ENCODE results near the gene COX8A. TPM values are rescaled to one million over a fixed set of nuclear protein-coding genes. Genes with fewer than 3 reads are reported as not detected.

COX8A gene
- polyA plus RNA-seq, 1 experiment: 200 TPM

DNA sequence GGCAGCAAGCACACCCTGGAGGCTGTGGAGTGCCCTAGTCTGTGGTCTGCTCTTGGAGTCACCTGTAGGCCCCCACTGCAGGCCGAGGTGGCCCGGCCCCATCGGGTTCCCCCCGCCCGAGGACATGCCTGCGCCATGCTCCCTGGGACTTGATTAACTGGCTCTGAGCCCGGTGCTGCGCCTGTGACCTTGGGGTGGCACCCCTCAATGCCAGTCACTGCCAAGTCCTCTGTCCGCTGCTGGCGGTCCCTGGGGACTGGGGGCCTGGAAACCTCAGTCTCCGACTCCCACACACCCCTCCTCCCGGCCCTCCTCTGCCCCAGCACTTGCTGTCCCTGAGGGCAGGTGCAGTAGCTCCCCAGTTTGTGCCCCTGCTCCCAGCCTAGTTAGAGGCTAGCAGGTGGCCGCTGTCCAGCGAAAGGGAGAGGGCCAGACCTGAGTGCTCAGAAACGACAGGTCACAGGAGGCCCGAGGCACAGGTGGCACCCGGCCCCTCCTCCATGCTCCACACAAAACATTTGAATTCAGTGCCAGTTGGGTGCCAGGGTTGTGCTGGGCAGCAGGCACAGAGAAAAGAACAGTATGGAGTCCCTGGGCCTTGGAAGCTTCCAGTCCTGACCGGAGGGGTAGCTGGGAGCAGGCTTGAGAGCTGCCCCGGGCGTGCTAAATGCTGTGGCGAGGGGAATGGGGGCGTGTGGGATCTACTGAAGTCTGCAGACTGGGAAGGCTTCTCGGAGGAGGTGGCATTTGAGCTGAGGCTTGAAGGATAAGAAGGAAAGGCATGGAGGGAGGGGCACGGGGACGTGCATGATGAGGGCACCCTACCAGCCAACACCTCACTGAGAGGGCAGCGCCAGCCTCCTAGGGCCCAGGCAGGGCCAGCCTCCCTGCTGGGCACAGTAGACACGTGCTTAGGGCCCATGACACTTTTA lies 45.0 kb downstream of the COX8A start:
- ChIA-PET POLR2A (no interaction called here), CTCF (no interaction called here)
- TF ChIP-seq, protein P1, sequence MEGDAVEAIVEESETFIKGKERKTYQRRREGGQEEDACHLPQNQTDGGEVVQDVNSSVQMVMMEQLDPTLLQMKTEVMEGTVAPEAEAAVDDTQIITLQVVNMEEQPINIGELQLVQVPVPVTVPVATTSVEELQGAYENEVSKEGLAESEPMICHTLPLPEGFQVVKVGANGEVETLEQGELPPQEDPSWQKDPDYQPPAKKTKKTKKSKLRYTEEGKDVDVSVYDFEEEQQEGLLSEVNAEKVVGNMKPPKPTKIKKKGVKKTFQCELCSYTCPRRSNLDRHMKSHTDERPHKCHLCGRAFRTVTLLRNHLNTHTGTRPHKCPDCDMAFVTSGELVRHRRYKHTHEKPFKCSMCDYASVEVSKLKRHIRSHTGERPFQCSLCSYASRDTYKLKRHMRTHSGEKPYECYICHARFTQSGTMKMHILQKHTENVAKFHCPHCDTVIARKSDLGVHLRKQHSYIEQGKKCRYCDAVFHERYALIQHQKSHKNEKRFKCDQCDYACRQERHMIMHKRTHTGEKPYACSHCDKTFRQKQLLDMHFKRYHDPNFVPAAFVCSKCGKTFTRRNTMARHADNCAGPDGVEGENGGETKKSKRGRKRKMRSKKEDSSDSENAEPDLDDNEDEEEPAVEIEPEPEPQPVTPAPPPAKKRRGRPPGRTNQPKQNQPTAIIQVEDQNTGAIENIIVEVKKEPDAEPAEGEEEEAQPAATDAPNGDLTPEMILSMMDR (IDR thresholded peaks at IDR 0.05; ENCODE audit: low read depth, low read length): no peak
- H3K27ac ChIP-seq (ENCODE audit: low read depth, low read length): no peak overlapping the region
- H3K4me3 ChIP-seq (ENCODE audit: low read depth, low read length): no peak overlapping the region
- peaks cover 21% of the 10 kb centered on the region for H3K27me3 ChIP-seq (ENCODE audit: control insufficient read depth, insufficient read depth, low read length)
- H3K9me3 ChIP-seq (ENCODE audit: control insufficient read depth, insufficient read depth, low read length): no peaks in the 10 kb centered on the region; the same call in 1 of the 2 replicates
- DNase-seq (ENCODE audit: low read depth, low spot score): no peak

DNA sequence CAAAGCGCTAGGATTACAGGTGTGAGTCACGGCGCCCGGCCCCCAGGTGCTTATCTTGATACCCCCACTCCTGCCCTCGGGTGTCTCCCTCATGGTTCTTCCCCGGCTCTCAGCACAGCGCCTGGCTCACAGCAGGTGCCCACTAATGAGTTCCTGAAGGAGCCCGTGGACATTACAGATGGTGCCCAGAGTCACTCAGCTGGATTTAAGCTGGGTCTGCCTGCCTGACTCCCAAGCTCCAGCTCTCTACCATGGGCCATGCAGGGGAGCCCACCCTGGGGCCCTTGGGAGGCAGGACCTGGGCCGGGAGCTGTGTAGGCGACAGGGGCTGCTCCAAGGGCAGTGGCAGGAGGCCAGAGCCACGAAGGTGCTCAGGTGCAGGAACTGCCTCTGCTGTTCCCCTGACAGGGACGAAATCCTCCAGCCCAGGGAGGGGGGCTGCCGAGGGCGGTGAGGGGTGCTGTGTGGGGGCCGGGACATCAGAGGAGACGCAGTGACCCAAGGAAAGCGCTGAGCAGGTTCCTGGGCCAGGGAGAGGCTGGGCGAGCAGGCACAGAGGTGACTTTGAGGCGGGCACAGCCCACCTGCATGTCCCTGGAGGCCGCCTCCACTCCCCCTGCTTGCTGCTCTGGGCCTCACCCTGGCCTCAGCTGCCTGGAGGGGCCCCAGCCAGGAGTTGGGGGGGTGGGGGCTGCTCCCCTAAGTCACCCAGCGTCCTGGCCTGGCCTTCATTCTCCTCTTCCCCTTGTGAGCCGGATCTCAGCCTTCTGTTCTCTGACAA lies 46.7 kb downstream of the COX8A start:
- H3K9me3 ChIP-seq (ENCODE audit: control insufficient read depth, insufficient read depth, low read length): no peaks in the 10 kb centered on the region; the same call in 1 of the 2 replicates
- H3K27me3 ChIP-seq (ENCODE audit: control insufficient read depth, insufficient read depth, low read length): peaks cover 21% of the 10 kb centered on the region
- no peak overlapping the region for H3K4me3 ChIP-seq (ENCODE audit: low read depth, low read length)
- H3K27ac ChIP-seq (ENCODE audit: low read depth, low read length): no peak overlapping the region
- POLR2A ChIA-PET: no interaction called here
- TF ChIP-seq, protein P1 (IDR thresholded peaks at IDR 0.05; ENCODE audit: low read depth, low read length): no peak
- CTCF ChIA-PET: no interaction called here
- DNase-seq (ENCODE audit: low read depth, low spot score): no peak

DNA sequence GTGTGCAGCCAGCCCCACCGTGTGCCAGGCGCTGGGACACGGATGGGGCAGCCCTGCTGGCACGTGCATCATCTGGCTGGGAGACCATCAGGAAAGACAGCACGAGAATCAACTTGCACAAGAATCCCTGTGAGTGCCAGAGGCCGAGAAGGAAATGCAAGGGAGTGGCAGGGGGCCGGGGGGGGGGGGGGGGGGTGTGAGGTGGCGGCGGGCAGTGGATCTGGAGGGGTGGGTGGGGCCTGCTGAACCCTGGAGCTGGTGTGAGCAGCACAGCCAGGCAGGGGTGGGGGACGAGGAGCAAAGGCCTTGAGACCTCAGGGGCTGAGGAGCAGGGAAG lies 47.3 kb downstream of the COX8A start:
- TF ChIP-seq, protein P1 (IDR thresholded peaks at IDR 0.05; ENCODE audit: low read depth, low read length): no peak
- Histone ChIP-seq H3K4me3 (ENCODE audit: low read depth, low read length) (no peak overlapping the region), H3K9me3 (ENCODE audit: control insufficient read depth, insufficient read depth, low read length) (no peaks in the 10 kb centered on the region; the same call in 1 of the 2 replicates), H3K27ac (ENCODE audit: low read depth, low read length) (no peak overlapping the region), H3K27me3 (ENCODE audit: control insufficient read depth, insufficient read depth, low read length) (peaks cover 21% of the 10 kb centered on the region)
- no peak for DNase-seq (ENCODE audit: low read depth, low spot score)
- POLR2A ChIA-PET: no interaction called here
- CTCF ChIA-PET: no interaction called here

DNA sequence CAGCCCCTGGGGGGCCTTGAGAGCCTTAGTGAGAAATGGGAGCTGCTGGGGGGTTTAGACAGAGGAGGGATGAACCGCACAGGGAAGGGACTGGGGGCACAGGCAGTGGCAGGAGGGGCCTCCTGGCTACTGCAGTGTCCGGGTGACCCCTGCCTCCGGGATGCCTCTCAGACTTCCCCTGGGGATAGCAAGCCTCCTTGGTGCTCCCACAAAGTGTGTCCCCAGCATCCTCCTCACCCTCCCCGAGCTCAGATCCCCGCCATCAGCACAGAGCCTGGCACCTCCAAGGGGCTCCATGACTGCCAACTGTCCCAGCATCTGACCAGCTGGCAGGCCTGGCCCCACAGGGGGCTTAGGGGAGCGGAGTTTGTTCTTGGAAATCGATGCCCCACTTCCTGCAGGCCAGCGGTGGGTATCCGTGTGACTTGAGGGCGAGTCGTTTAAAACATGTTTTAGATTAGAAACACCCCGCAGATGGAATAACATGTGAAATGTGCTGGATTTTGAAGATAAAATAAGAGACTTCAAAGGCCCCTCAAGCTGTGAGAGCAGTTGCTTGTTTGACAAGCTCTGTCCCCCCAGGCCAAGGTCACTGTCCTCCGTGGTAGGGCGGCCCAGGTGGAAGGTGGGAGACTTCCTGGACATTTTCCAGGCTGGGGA lies 47.8 kb downstream of the COX8A start:
- no peak overlapping the region for H3K4me3 ChIP-seq (ENCODE audit: low read depth, low read length)
- TF ChIP-seq, protein P1 (IDR thresholded peaks at IDR 0.05; ENCODE audit: low read depth, low read length): no peak
- ChIA-PET POLR2A (interaction anchor here (0.6 kb wide), 1 partner anchor 8 kb away, joined by 4 read pairs; no protein-coding TSS in a partner anchor), CTCF (interaction anchor here (0.6 kb wide), 1 partner anchor 9 kb away, joined by 3 read pairs; no protein-coding TSS in a partner anchor)
- no peaks in the 10 kb centered on the region; the same call in 1 of the 2 replicates for H3K9me3 ChIP-seq (ENCODE audit: control insufficient read depth, insufficient read depth, low read length)
- DNase-seq (ENCODE audit: low read depth, low spot score): no peak
- H3K27me3 ChIP-seq (ENCODE audit: control insufficient read depth, insufficient read depth, low read length): peaks cover 25% of the 10 kb centered on the region
- peak overlapping the region; percentile 11 for H3K27ac ChIP-seq (ENCODE audit: low read depth, low read length)

All from AG04450 (cell line).